HG03378 (cell line): ENCODE measurements around the gene CFAP53.

Experiments used
- ATAC-seq: cut with Tn5 transposase; IDR thresholded peaks from one replicate; pipeline ENCODE4 v1.9.1; 2021; ENCODE audit warnings: mild to moderate bottlenecking, moderate library complexity; ENCODE audit not compliant: unreplicated experiment

Gene CFAP53

DNA sequence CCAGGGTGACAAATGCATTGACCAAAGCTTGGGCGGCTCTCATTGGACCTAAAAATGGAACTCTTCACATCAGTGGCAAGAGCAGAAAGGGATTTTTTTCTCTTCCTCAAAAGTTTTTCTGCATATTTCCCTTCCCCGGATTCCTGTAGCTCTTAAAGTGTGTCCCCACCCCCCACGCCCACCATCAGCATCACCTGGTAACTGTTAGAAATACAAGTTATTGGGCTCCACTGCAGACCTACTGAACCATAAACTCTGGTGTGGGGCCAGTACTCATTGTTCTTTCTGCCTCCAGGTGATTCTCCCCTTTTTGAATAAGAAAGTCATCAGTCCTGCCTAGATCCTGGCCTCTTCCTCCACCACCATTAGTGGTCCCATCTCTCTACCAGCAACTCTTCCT is 70.0 kb downstream of the CFAP53 start:
- no peak for ATAC-seq

GRCh38 chr18:50195689-50196088 is 70.6 kb downstream of the CFAP53 start:
- no peak for ATAC-seq

- ATAC-seq = no peak
Measured at GRCh38 chr18:50194631-50195532, 71.4 kb downstream of the CFAP53 start, which contains the start of gene MYO5B. MYO5B (minus strand) TSS chr18:50195147; CDS start chr18:50194793, 354 bp downstream.

GRCh38 chr18:50193796-50194630 is 72.3 kb downstream of the CFAP53 start:
- ATAC-seq = no peak

- ATAC-seq = no peak
Measured at GRCh38 chr18:50192995-50193795, 73.1 kb downstream of the CFAP53 start.

- no peak for ATAC-seq
Measured at GRCh38 chr18:50190926-50191325, 75.4 kb downstream of the CFAP53 start.

DNA sequence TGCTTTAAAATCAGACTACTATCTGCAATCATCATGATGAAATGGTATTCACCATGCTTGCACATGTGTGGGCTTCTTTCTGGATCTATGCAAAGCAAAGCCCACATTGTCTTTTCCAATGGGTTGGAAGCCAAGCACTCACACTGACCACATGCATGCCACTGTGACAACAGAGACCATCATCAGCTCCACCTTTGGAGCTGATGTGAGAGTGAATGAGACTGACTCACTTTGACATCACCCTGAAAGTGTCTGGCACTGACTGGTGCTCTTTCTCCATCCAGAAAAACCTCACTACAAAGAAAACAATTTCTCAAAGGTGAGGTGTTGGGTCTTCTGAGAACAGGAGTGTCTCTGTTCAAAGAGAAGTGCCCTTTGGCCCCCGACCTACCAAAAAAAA is 76.1 kb downstream of the CFAP53 start:
- no peak for ATAC-seq

DNA sequence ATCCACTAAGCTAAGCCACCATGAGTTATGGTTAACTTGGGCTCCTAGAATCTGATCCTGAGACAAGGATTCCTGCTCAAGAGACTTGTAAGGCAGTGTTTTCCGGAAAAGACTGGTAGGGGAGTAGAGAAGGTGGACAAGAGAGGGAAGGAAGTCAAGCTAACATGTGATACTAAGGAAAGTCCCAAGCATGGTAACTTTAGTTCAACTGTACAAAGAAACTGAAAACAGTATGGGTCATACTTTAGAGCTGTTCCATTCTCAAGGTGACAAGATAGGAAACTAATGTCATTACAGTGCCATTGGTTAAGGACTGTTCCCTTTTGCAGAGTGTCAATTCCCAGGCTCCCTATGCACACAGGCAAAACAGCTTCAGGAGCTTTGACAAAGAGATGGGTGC is 77.1 kb downstream of the CFAP53 start:
- peak; percentile 85 for ATAC-seq

DNA sequence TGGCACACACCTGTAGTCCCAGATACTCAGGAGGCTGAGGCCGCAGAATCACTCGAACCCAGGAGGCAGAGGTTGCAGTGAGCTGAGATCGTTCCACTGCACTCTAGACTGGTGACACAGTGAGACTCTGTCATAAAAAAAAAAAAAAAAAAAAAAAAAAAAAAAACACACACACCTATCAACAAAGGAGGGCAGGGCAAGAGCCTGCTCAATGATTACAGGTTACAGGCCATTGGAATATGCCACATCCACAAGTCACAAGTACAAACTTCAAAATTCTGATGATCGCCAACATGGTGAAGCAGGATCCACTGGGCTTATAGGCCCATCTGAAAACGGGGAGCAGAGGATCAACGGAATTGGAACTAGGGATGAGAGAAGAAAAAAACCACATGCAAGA is 77.6 kb downstream of the CFAP53 start:
- no peak for ATAC-seq

- ATAC-seq = no peak
Measured at GRCh38 chr18:50187659-50188058, 78.6 kb downstream of the CFAP53 start.

GRCh38 chr18:50186385-50186784 is 79.9 kb downstream of the CFAP53 start:
- no peak for ATAC-seq

- ATAC-seq = no peak
Measured at GRCh38 chr18:50183556-50183955, 82.7 kb downstream of the CFAP53 start.

DNA sequence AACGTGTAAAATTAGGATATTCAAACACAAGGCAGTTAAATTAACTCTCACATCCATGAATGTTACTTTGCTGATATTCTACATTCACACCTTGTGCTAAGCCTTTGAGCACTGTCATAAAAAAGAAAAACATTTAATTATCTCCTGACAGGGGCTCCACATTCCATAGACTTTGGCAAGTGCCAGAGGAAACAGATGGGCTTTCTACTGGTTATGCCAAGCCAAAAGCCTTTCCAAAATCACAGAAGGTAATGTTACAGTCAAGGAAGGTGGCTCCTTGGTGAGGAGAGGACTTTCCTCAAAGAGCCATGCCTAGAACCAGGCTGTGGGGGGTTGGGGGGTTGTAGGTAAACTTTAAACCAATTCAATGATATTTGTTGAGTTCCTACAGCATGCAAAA is 83.8 kb downstream of the CFAP53 start:
- no peak for ATAC-seq

- no peak for ATAC-seq
Measured at GRCh38 chr18:50181590-50181989, 84.7 kb downstream of the CFAP53 start.

GRCh38 chr18:50179465-50179864 is 86.8 kb downstream of the CFAP53 start:
- no peak for ATAC-seq

DNA sequence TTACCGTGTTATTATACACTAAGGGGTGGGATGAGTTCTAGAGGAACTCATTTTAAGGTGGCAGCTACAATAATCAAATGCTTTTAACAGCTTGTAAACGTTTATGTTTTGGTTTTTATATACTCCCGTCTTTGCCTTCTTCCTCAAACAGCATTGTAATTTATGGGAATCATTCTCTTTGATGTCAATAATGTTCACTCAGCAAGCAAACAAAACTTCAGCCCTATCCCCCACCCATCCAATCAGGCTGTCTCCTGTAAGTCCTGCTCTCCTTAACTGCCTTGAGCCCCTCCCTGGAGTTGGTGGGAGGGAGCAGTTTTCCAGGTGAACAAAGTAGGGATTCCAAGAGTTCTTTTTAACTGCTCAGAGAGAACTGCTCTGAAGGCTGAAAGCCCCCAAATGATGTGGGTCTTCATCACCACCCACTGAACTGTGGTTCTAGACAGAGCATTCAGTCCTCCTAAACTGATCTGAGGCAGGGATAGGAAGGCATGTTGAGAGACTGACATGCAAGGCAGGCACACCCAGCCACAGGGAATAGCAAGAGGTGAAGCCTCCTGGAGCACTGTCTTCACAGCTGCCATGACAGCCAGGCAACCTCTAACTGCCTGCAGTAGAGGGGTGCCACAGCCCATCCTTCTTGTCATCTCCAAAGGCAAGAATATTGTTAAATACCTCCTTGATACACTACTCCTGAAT is 88.9 kb downstream of the CFAP53 start:
- ATAC-seq = no peak
